ENCODE results near the gene RXRG. TPM values are rescaled to one million over a fixed set of nuclear protein-coding genes. Genes with fewer than 3 reads are reported as not detected.
A peak's percentile ranks its signal among the peaks of the same experiment; 100 is the strongest.

Gene RXRG
- total RNA-seq, 6 donors from 2014 or later = 2.3 to 6.1 (median 3.4) TPM; not detected in 2

DNA sequence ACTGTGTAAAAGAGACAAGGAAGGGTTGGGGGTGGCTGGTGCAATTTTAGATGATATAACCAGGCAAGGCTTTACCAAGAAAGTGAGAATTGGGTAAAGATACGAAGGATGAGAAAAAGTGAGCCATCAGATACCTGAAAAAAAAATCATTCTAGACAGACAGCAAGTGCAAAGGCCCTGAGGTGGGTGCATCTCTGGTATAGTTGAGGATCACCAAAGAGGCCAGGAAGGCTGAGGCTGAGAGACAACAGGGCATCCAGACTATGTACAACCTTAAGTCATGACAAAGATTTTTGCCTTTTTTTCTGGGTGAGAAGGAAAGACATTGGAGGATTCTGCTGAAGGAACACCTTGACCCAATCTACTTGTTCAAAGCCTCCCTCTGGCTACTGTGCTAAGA lies 29.9 kb downstream of the RXRG start:
- TF ChIP-seq POLR2AphosphoS5 (IDR thresholded peaks at IDR 0.05) (no peak), EP300 (IDR thresholded peaks at IDR 0.05) (no peak), POLR2A (IDR thresholded peaks at IDR 0.05) (no peak)
- TF ChIP-seq, protein P1, sequence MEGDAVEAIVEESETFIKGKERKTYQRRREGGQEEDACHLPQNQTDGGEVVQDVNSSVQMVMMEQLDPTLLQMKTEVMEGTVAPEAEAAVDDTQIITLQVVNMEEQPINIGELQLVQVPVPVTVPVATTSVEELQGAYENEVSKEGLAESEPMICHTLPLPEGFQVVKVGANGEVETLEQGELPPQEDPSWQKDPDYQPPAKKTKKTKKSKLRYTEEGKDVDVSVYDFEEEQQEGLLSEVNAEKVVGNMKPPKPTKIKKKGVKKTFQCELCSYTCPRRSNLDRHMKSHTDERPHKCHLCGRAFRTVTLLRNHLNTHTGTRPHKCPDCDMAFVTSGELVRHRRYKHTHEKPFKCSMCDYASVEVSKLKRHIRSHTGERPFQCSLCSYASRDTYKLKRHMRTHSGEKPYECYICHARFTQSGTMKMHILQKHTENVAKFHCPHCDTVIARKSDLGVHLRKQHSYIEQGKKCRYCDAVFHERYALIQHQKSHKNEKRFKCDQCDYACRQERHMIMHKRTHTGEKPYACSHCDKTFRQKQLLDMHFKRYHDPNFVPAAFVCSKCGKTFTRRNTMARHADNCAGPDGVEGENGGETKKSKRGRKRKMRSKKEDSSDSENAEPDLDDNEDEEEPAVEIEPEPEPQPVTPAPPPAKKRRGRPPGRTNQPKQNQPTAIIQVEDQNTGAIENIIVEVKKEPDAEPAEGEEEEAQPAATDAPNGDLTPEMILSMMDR (IDR thresholded peaks at IDR 0.05) = no peak
- Histone ChIP-seq H3K9me3 (no peaks in the 10 kb centered on the region), H3K4me3 (no peak overlapping the region), H3K4me1 (no peaks in the 10 kb centered on the region), H3K36me3 (no peaks in the 10 kb centered on the region), H3K27me3 (no peaks in the 10 kb centered on the region), H3K27ac (no peak overlapping the region)
- DNase-seq = no peak
- WGBS, 2 donors = 90 to 100% methylated on average over 1 of the region's 1 CpG
- ATAC-seq (ENCODE audit: low FRiP score in 2 of 2) = no peak

DNA sequence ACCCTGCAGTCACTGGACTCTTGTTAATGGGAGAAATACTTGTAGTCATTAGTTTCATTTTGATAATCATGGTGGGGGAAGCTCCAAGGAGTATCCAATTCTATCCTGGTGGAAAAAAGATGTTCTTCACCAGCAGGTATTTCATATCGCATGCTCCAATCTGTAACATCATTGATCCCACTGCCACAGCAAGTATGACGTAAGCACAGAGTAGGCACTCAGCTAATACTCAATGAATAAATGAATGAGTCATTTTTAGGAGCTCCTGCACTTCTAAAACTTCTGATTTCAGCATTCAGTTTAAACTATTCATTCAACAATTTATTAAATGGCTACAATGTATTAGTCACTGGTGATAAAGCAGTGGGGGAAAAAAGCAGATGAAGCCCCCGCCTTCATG lies 30.3 kb downstream of the RXRG start:
- H3K27me3 ChIP-seq = no peaks in the 10 kb centered on the region

DNA sequence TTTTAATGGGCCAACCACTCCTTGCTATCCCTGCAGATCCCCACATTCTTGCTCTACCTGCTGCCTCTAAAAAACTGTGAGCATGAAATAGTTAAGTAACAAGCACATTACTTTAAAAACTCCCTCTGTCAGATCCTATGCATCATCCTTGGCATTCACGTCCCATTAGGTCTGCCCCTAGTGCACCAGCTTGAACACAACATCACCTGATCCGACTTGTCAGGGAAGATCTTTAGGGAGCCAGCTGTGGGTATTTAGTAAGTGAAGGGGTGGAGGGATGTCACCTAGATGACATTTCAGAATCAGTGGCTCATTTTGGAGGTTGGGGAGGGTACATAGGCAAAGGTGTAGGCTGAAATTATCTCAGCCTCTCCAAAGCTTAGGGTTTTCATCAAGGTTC lies 33.5 kb downstream of the RXRG start:
- DNase-seq (no peak), ATAC-seq (ENCODE audit: low FRiP score in 2 of 2) (no peak)
- H3K27ac ChIP-seq = no peak overlapping the region
- H3K4me1 ChIP-seq = no peaks in the 10 kb centered on the region
- no peaks in the 10 kb centered on the region for H3K27me3 ChIP-seq
- H3K4me3 ChIP-seq = no peak overlapping the region
- 83 to 89% methylated on average over 2 of the region's 2 CpGs for WGBS, 2 donors
- no peaks in the 10 kb centered on the region for H3K36me3 ChIP-seq
- no peaks in the 10 kb centered on the region for H3K9me3 ChIP-seq
- TF ChIP-seq POLR2A (IDR thresholded peaks at IDR 0.05) (no peak), EP300 (IDR thresholded peaks at IDR 0.05) (no peak), POLR2AphosphoS5 (IDR thresholded peaks at IDR 0.05) (no peak)
- TF ChIP-seq, protein P1 (IDR thresholded peaks at IDR 0.05) = no peak

More for the DNA sequence above, 30.3 kb downstream of the RXRG start:
- no peaks in the 10 kb centered on the region for H3K4me1 ChIP-seq
- no peak for TF ChIP-seq POLR2A (IDR thresholded peaks at IDR 0.05)
- TF ChIP-seq POLR2AphosphoS5 (IDR thresholded peaks at IDR 0.05) = no peak
- TF ChIP-seq, protein P1 (IDR thresholded peaks at IDR 0.05) = no peak
- TF ChIP-seq EP300 (IDR thresholded peaks at IDR 0.05) = no peak
- no peaks in the 10 kb centered on the region for H3K36me3 ChIP-seq
- DNase-seq = no peak
- H3K27ac ChIP-seq = no peak overlapping the region
- no peaks in the 10 kb centered on the region for H3K9me3 ChIP-seq
- H3K4me3 ChIP-seq = no peak overlapping the region
- no peak for ATAC-seq (ENCODE audit: low FRiP score in 2 of 2)
- 94 to 95% methylated on average over 3 of the region's 3 CpGs for WGBS, 2 donors

DNA sequence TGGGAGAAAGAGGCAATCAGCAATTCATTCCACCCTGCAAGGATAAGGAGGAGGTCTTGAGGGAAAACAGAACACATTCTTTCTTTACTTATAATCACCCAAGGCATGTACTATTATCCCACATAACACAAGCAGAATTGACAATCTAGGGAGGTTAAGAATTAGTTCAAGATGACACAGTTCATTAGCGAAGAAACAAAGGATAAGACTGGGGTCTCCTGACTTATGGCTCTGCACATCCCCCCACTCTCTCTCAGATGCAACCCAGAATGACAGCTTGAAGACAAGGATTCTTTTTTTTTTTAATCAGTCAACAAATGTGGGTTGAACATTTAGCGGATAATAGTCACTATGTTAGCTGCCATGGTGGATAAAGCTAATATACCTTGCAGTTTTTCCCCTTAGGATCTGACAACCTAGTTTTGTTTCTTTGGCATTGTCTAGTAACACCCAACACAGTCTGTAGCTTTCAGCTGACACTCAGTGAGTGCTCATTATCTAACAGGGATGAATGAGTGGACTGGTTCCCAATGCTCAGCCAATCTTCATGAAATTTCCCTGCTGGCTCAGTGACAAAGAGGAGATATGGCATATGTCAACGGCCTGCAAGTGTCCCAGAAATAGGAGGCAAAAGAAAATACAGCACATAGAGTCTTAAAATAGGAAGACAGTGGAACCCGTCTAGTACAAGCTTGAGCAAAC lies 35.1 kb downstream of the RXRG start:
- no peaks in the 10 kb centered on the region for H3K9me3 ChIP-seq
- H3K4me3 ChIP-seq = no peak overlapping the region
- no peaks in the 10 kb centered on the region for H3K36me3 ChIP-seq
- H3K4me1 ChIP-seq = no peaks in the 10 kb centered on the region
- WGBS, 2 donors = 60 to 74% methylated on average over 4 of the region's 4 CpGs
- H3K27ac ChIP-seq = no peak overlapping the region
- TF ChIP-seq POLR2AphosphoS5 (IDR thresholded peaks at IDR 0.05) (no peak), EP300 (IDR thresholded peaks at IDR 0.05) (no peak), POLR2A (IDR thresholded peaks at IDR 0.05) (no peak)
- TF ChIP-seq, protein P1 (IDR thresholded peaks at IDR 0.05) = no peak
- DNase-seq = no peak
- no peaks in the 10 kb centered on the region for H3K27me3 ChIP-seq
- ATAC-seq (ENCODE audit: low FRiP score in 2 of 2) = no peak

DNA sequence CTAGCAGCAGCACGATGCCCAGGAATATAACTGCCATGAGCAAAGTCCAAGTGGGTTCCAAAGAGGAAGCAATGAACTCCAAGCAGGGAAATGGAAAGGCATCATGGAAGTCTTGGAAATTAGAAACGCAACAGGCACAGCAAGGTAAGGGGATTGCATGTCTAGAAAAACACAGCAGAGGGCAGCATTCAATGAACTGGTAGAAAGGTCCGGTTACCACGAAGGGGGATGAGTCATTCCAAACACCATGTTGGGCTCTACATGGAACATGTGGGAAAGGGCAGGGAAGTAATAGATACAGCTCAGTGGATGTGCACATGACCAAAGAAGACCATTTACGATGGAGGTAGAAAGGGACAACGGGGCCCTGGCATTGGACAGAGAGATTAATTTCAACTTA lies 36.4 kb downstream of the RXRG start:
- no peaks in the 10 kb centered on the region for H3K27me3 ChIP-seq
- no peak overlapping the region for H3K4me3 ChIP-seq
- H3K27ac ChIP-seq = no peak overlapping the region
- no peaks in the 10 kb centered on the region for H3K9me3 ChIP-seq
- H3K36me3 ChIP-seq = no peaks in the 10 kb centered on the region
- ATAC-seq (ENCODE audit: low FRiP score in 2 of 2) (peak; percentile 24 to 50), DNase-seq (peak in 1 of 2 donors; percentile 42)
- 49 to 56% methylated on average over 6 of the region's 6 CpGs for WGBS, 2 donors
- H3K4me1 ChIP-seq = peaks cover 0 to 5% (median 0%) of the 10 kb centered on the region in 4 donors
- TF ChIP-seq, protein P1 (IDR thresholded peaks at IDR 0.05) = peak in 5 of 6 experiments; percentile 35 to 59 (median 49)
- TF ChIP-seq EP300 (IDR thresholded peaks at IDR 0.05) (no peak), POLR2A (IDR thresholded peaks at IDR 0.05) (no peak), POLR2AphosphoS5 (IDR thresholded peaks at IDR 0.05) (no peak)
